Measurements from ENCODE around the gene RGS6.

DNA sequence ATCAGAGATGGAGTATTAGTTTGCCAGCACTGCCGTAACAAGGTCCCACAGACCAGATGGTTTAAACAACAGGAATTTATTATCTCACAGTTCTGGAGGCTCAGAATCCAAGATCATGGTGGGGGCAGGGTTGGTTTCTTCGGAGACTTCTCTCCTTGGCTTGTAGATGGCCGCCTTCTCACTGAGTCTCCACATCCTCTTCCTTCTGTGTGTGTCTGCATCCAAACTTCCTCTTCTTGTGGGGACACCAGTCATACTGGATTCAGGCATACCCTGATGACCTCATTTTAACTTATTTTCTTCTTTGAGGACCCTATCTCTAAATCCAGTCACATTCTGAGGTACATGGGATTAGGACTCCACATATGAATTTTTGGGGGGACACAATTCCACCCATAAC is 455.5 kb downstream of the RGS6 start:
- TF ChIP-seq CTCF (IDR thresholded peaks at IDR 0.05) (no peak), POLR2A (IDR thresholded peaks at IDR 0.05; ENCODE audit: low read depth) (no peak), POLR2AphosphoS5 (IDR thresholded peaks at IDR 0.05) (no peak)
